ENCODE results near the gene TATDN3. TPM values are rescaled to one million over a fixed set of nuclear protein-coding genes. Genes with fewer than 3 reads are reported as not detected.
"Not testable (repeated sequence)": the region's sequence is repeated elsewhere in the genome, so short reads cannot be mapped to it uniquely, and the experiment has no call there.

TATDN3 gene
- total RNA-seq, 3 donors from 2014 or later (not counting 1 experiment from before 2014, with no cell fraction given) = 11.6 to 14.6 (median 13.4) TPM

DNA sequence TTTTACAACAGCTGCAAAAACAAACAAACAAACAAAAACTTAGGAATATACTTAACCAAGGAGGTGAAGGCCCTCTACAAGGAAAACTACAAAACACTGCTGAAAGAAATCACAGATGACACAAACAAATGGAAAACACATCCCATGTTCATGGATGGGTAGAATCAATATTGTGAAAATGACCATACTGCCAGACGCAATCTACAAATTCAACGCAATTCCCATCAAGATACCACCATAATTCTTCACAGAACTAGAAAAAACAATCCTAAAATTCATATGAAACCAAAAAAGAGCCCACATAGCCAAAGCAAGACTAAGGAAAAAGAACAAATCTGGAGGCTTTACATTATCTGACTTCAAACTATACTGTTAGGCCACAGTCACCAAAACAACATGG lies 24.9 kb upstream of the TATDN3 start:
- H3K27me3 Mint-ChIP-seq (ENCODE audit: low read depth in 2 of 2) = not testable (repeated sequence)
- H3K9me3 Mint-ChIP-seq = peaks cover 8 to 18% of the 10 kb centered on the region in 2 donors
- peaks cover 48 to 54% of the 10 kb centered on the region in 2 donors for H3K4me1 Mint-ChIP-seq

DNA sequence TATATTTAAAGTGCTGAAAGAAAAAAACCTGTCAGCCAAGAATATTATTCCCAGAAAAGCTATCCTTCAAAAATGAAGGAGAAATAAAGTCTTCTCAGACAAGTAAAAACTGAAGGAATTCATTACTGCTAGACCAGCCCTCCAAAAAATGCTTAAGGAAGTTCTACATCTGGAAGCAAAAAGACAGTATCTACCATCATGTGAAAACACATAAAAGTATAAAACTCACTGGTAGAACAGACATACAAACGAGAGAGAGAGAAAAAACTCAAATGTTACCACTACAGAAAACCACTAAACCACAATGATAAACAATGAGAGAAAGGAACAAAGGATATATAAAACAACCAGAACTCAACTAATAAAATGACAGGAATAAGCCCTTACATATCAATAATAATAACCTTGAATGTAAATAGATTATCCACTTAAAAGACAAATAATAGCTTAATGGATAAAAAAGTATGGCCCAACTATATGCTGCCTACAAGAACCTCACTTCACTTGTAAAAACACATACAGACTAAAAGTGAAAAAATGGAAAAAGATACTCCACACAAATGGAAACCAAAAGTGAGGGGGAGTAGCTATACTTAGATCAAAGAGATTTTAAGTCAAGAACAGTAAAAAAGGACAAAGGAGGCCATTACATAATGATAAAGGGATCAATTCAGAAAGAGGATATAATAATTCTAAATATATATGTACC lies 22.1 kb upstream of the TATDN3 start:
- Histone ChIP-seq H3K4me3 (ENCODE audit: low read length) (no peak overlapping the region), H3K27ac (ENCODE audit: low read length) (no peak overlapping the region), H3K4me1 (ENCODE audit: control insufficient read depth, insufficient read depth, low read length) (no peaks in the 10 kb centered on the region), H3K27me3 (ENCODE audit: control insufficient read depth, insufficient read depth, low read length) (no peaks in the 10 kb centered on the region), H3K36me3 (ENCODE audit: control insufficient read depth, insufficient read depth, low read length) (no peaks in the 10 kb centered on the region), H3K9me3 (ENCODE audit: control insufficient read depth, insufficient read depth, low read length) (peaks cover 4% of the 10 kb centered on the region)
- Mint-ChIP-seq H3K9me3 (peaks cover 8 to 18% of the 10 kb centered on the region in 2 donors), H3K27me3 (ENCODE audit: low read depth in 2 of 2) (no peaks in the 10 kb centered on the region), H3K27ac (peak overlapping the region in 1 of 2 donors; percentile 69), H3K4me1 (peaks cover 34 to 62% of the 10 kb centered on the region in 2 donors), H3K4me3 (no peak overlapping the region), H3K36me3 (peaks cover 43% of the 10 kb centered on the region)
- ATAC-seq (no peak), DNase-seq (peak in 1 of 2 donors; percentile 9)
- intact Hi-C loops (cut with micrococcal nuclease) = no loop called here
- no CpG with 5 or more reads among the region's 1 CpG for WGBS (ENCODE audit: insufficient coverage)
- TF ChIP-seq, protein P1, sequence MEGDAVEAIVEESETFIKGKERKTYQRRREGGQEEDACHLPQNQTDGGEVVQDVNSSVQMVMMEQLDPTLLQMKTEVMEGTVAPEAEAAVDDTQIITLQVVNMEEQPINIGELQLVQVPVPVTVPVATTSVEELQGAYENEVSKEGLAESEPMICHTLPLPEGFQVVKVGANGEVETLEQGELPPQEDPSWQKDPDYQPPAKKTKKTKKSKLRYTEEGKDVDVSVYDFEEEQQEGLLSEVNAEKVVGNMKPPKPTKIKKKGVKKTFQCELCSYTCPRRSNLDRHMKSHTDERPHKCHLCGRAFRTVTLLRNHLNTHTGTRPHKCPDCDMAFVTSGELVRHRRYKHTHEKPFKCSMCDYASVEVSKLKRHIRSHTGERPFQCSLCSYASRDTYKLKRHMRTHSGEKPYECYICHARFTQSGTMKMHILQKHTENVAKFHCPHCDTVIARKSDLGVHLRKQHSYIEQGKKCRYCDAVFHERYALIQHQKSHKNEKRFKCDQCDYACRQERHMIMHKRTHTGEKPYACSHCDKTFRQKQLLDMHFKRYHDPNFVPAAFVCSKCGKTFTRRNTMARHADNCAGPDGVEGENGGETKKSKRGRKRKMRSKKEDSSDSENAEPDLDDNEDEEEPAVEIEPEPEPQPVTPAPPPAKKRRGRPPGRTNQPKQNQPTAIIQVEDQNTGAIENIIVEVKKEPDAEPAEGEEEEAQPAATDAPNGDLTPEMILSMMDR (IDR thresholded peaks at IDR 0.05) = no peak

More for the DNA sequence above, 24.9 kb upstream of the TATDN3 start:
- H3K36me3 ChIP-seq (ENCODE audit: control insufficient read depth, insufficient read depth, low read length); H3K4me1 ChIP-seq (ENCODE audit: control insufficient read depth, insufficient read depth, low read length); DNase-seq; H3K27ac Mint-ChIP-seq; H3K27ac ChIP-seq (ENCODE audit: low read length); ATAC-seq; H3K9me3 ChIP-seq (ENCODE audit: control insufficient read depth, insufficient read depth, low read length); intact Hi-C loops (cut with micrococcal nuclease); H3K4me3 ChIP-seq (ENCODE audit: low read length); H3K4me3 Mint-ChIP-seq; H3K27me3 ChIP-seq (ENCODE audit: control insufficient read depth, insufficient read depth, low read length): not testable (repeated sequence)
- H3K36me3 Mint-ChIP-seq = peaks cover 43% of the 10 kb centered on the region
- 50% methylated on average over 2 of the region's 2 CpGs for WGBS (ENCODE audit: insufficient coverage)

DNA sequence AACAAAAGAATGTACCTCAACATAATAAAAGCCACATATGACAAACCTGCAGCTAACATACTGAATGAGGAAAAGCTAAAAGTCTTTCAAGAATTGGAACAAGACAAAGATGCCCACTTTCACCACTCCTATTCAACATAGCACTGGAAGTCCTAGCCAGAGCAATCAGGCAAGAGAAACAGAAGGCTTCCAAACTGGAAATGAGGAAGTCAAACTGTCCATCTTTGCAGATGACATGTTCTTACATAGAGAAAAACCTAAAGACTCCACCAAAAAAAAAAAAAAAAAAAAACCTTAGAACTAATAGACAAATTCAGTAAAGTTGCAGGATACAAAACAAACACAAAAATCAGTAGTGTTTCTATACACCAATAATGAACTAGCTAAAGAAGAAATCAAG lies 20.4 kb upstream of the TATDN3 start:
- Histone ChIP-seq H3K9me3 (ENCODE audit: control insufficient read depth, insufficient read depth, low read length) (peaks cover 4% of the 10 kb centered on the region), H3K27me3 (ENCODE audit: control insufficient read depth, insufficient read depth, low read length) (no peaks in the 10 kb centered on the region), H3K4me1 (ENCODE audit: control insufficient read depth, insufficient read depth, low read length) (no peaks in the 10 kb centered on the region), H3K4me3 (ENCODE audit: low read length) (no peak overlapping the region), H3K36me3 (ENCODE audit: control insufficient read depth, insufficient read depth, low read length) (no peaks in the 10 kb centered on the region), H3K27ac (ENCODE audit: low read length) (no peak overlapping the region)
- peaks cover 30 to 67% of the 10 kb centered on the region in 2 donors for H3K4me1 Mint-ChIP-seq
- TF ChIP-seq, protein P1 (IDR thresholded peaks at IDR 0.05) = no peak
- DNase-seq (no peak), ATAC-seq (no peak)
- peaks cover 38% of the 10 kb centered on the region for H3K36me3 Mint-ChIP-seq
- intact Hi-C loops (cut with micrococcal nuclease) = no loop called here
- no peak overlapping the region for H3K27ac Mint-ChIP-seq
- H3K9me3 Mint-ChIP-seq = peaks cover 8 to 18% of the 10 kb centered on the region in 2 donors
- no peak overlapping the region for H3K4me3 Mint-ChIP-seq
- H3K27me3 Mint-ChIP-seq (ENCODE audit: low read depth in 2 of 2) = no peaks in the 10 kb centered on the region

DNA sequence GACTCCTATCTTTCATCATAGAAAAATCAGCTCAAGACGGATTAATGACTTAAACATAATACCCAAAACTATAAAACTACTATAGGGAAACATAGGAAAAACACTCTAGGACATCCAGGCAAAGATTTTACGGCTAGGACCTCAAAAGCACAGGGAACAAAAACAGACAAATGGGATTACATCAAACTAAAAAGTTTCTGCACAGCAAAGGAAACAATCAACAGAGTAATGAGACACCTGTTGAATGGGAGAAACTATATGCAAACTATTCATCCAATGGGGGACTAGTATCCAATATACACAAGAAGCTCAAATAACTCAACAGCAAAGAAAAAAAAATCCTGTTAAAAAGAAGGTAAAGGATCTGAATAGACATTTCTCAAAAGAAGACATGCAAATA lies 18.7 kb upstream of the TATDN3 start:
- Mint-ChIP-seq H3K4me3 (no peak overlapping the region), H3K4me1 (peaks cover 19 to 55% of the 10 kb centered on the region in 2 donors), H3K36me3 (peaks cover 29% of the 10 kb centered on the region), H3K27me3 (ENCODE audit: low read depth in 2 of 2) (no peaks in the 10 kb centered on the region), H3K9me3 (peaks cover 8 to 18% of the 10 kb centered on the region in 2 donors), H3K27ac (no peak overlapping the region)
- Histone ChIP-seq H3K27me3 (ENCODE audit: control insufficient read depth, insufficient read depth, low read length) (no peaks in the 10 kb centered on the region), H3K36me3 (ENCODE audit: control insufficient read depth, insufficient read depth, low read length) (no peaks in the 10 kb centered on the region), H3K9me3 (ENCODE audit: control insufficient read depth, insufficient read depth, low read length) (peaks cover 4% of the 10 kb centered on the region), H3K4me1 (ENCODE audit: control insufficient read depth, insufficient read depth, low read length) (no peaks in the 10 kb centered on the region), H3K4me3 (ENCODE audit: low read length) (no peak overlapping the region), H3K27ac (ENCODE audit: low read length) (no peak overlapping the region)
- no peak for ATAC-seq
- TF ChIP-seq, protein P1 (IDR thresholded peaks at IDR 0.05) = no peak
- WGBS (ENCODE audit: insufficient coverage) = 92% methylated on average over 2 of the region's 2 CpGs
- DNase-seq = no peak
- intact Hi-C loops (cut with micrococcal nuclease) = no loop called here

All from natural killer cell (primary cell).